Hair follicle dermal papilla cell (primary cell): ENCODE measurements around the gene ZNF638. TPM values are rescaled to one million over a fixed set of nuclear protein-coding genes. Genes with fewer than 3 reads are reported as not detected.

Experiments
- small RNA-seq: library from RNA; depleted of rRNA; stranded (forward); fragments of <200 nt; gene quantifications from one replicate; pipeline ENCODE3, GENCODE V24; 2012
- total RNA-seq: library from RNA; depleted of rRNA; stranded (reverse); fragments of >200 nt; gene quantifications from 2 replicates; pipeline ENCODE4 v1.2.3, GENCODE V29; 2012

ZNF638 gene
- total RNA-seq, result 125 and 137 TPM in 2 replicates

GRCh38 chr2:71331581-71332434, at the start of gene ZNF638:
Gene ZNF638, plus strand, starts transcription at chr2:71331782. Its CDS starts 17,173 bp downstream, at chr2:71348955.

GRCh38 chr2:71453404-71454220, 122.0 kb downstream of the ZNF638 start, which contains the start of gene DYSF:
Gene DYSF, plus strand, starts transcription at chr2:71453561.

Small RNAs within 50 kb of the gene (small RNA-seq; reads per million reads assigned to genes)
- gene RNU6-105P, result not detected

Other genes starting within 250 kb of the ZNF638 start
- 17.2 and 20.0 TPM in 2 replicates for gene MCEE, start 201.6 kb upstream of the ZNF638 start, total RNA-seq
- gene MPHOSPH10, start 201.1 kb upstream of the ZNF638 start, total RNA-seq, result 18.3 and 18.7 TPM in 2 replicates
- 0.49 and 0.81 TPM in 2 replicates for gene PAIP2B, start 104.7 kb upstream of the ZNF638 start, total RNA-seq
- gene DYSF, start 121.8 kb downstream of the ZNF638 start, total RNA-seq, result 1.2 and 1.8 TPM in 2 replicates